Liver (tissue), 9 donors: ENCODE results near the gene CD37. TPM values are rescaled to one million over a fixed set of nuclear protein-coding genes. Genes with fewer than 3 reads are reported as not detected.

Experiments
- DNase-seq: peaks from one replicate; pipeline ENCODE4 v3.0.0-alpha.2; 2017; ENCODE audit warnings: low spot score
- H3K27ac ChIP-seq, 2 donors: one replicate each; pipeline ENCODE4 v1.7.0; 2013; ENCODE audit warnings: inconsistent platforms in 2 of 2, low read length in 2 of 2, control low read depth in 1 of 2, low read depth in 1 of 2, mild to moderate bottlenecking in 1 of 2
- H3K27me3 ChIP-seq, 4 donors: one replicate each; pipeline versions ENCODE4 v1.6.1 to v1.7.0; 2013; ENCODE audit warnings: low read length in 3 of 4, inconsistent platforms in 1 of 4, mild to moderate bottlenecking in 1 of 4, moderate library complexity in 1 of 4; ENCODE audit not compliant: control insufficient read depth in 4 of 4, insufficient read depth in 4 of 4
- H3K36me3 ChIP-seq, 4 donors: one replicate each; pipeline versions ENCODE4 v1.6.1 to v1.7.0; 2013; ENCODE audit warnings: low read length in 3 of 4, mild to moderate bottlenecking in 3 of 4, low read depth in 1 of 4, moderate library complexity in 1 of 4; ENCODE audit not compliant: control insufficient read depth in 4 of 4, insufficient read depth in 3 of 4
- H3K4me1 ChIP-seq, 4 donors: one replicate each; pipeline versions ENCODE4 v1.6.1 to v1.7.0; 2013; ENCODE audit warnings: low read length in 3 of 4, mild to moderate bottlenecking in 3 of 4, moderate library complexity in 1 of 4; ENCODE audit not compliant: control insufficient read depth in 4 of 4, insufficient read depth in 4 of 4
- H3K4me3 ChIP-seq, 3 donors: one replicate each; pipeline versions ENCODE4 v1.6.1 to v1.7.0; 2013; ENCODE audit warnings: low read length in 3 of 3, control low read depth in 1 of 3, low read depth in 1 of 3, mild to moderate bottlenecking in 1 of 3
- H3K9ac ChIP-seq, 2 donors: one replicate each; pipeline ENCODE4 v1.7.0; 2013; ENCODE audit warnings: low read length in 2 of 2, mild to moderate bottlenecking in 2 of 2, moderate library complexity in 2 of 2, control low read depth in 1 of 2, low read depth in 1 of 2
- H3K9me3 ChIP-seq, 4 donors: one replicate each; pipeline versions ENCODE4 v1.6.1 to v1.7.0; 2013; ENCODE audit warnings: low read length in 3 of 4; ENCODE audit not compliant: control insufficient read depth in 4 of 4
- EGR1 ChIP-seq, 2 donors: IDR thresholded peaks; 2 replicates each; pipeline ENCODE4 v1.6.1; 2016 to 2018; ENCODE audit warnings: antibody characterized with exemption in 2 of 2, low read depth in 2 of 2
- FOXA1 ChIP-seq: IDR thresholded peaks from 2 replicates; pipeline ENCODE4 v1.6.1; 2016; ENCODE audit warnings: antibody characterized with exemption
- FOXA2 ChIP-seq: IDR thresholded peaks from 2 replicates; pipeline ENCODE4 v1.6.1; 2016; ENCODE audit warnings: antibody characterized with exemption
- GABPA ChIP-seq, 2 donors: IDR thresholded peaks in 1 of 2; conservative IDR thresholded peaks in 1 of 2; 2 replicates each; pipeline ENCODE4 v1.6.1; 2016; ENCODE audit warnings: antibody characterized with exemption in 2 of 2, mild to moderate bottlenecking in 1 of 2, moderate library complexity in 1 of 2
- HNF4G ChIP-seq: IDR thresholded peaks from 2 replicates; pipeline ENCODE4 v1.6.1; 2016; ENCODE audit warnings: antibody characterized with exemption
- JUND ChIP-seq, 2 donors: IDR thresholded peaks; 2 replicates each; pipeline ENCODE4 v1.6.1; 2016; ENCODE audit warnings: antibody characterized with exemption in 2 of 2
- MAX ChIP-seq: IDR thresholded peaks from 2 replicates; pipeline ENCODE4 v1.6.1; 2016; ENCODE audit warnings: antibody characterized with exemption
- NR2F2 ChIP-seq: IDR thresholded peaks from 2 replicates; pipeline ENCODE4 v1.6.1; 2016; ENCODE audit warnings: antibody characterized with exemption
- RAD21 ChIP-seq, 2 donors: IDR thresholded peaks; 2 replicates each; pipeline ENCODE4 v1.6.1; 2016; ENCODE audit warnings: antibody characterized with exemption in 2 of 2, mild to moderate bottlenecking in 2 of 2
- RXRA ChIP-seq, 2 donors: IDR thresholded peaks; 2 replicates each; pipeline ENCODE4 v1.6.1; 2017 to 2018; ENCODE audit warnings: antibody characterized with exemption in 2 of 2, mild to moderate bottlenecking in 1 of 2
- TAF1 ChIP-seq: conservative IDR thresholded peaks from 2 replicates; pipeline ENCODE4 v1.6.1; 2016; ENCODE audit warnings: antibody characterized with exemption, mild to moderate bottlenecking
- YY1 ChIP-seq: IDR thresholded peaks from 2 replicates; pipeline ENCODE4 v1.6.1; 2016; ENCODE audit warnings: antibody characterized with exemption, mild to moderate bottlenecking
- WGBS: extraction: QIAGEN DNeasy Blood & Tissue Kit; methylation state at CpG from one replicate; pipeline ENCODE4 v1.1.7; 2013; 5-methylcytosine and 5-hydroxymethylcytosine counted together
- polyA plus RNA-seq, 2 donors: library from polyadenylated mRNA; stranded (reverse) in 1 of 2; unstranded in 1 of 2; fragments of 200-250 nt in 1 of 2; fragments of >200 nt in 1 of 2; fragmentation: Nextera tagmentation in 1 of 2; extraction: Ambion mirVana in 1 of 2; gene quantifications; one replicate each; pipeline versions ENCODE4 v1.2.1 to v1.2.3, GENCODE V29; 2013 to 2015
- total RNA-seq, 2 donors: library from RNA; depleted of rRNA; stranded (reverse); fragments of >200 nt; gene quantifications; one replicate each; pipeline ENCODE4 v1.2.3, GENCODE V29; 2014
- TF ChIP-seq, protein P1 (sequence below): fragments of 150-350 bp; IDR thresholded peaks from 2 replicates; pipeline ENCODE4 v1.5.1; 2017; ENCODE audit warnings: improper control_type of control experiment, low read depth, low read length; ENCODE audit not compliant: missing input control
- TF ChIP-seq, protein P2 (sequence below): IDR thresholded peaks from 2 replicates; pipeline ENCODE4 v1.6.1; 2016; ENCODE audit warnings: antibody characterized with exemption
- TF ChIP-seq, protein P3 (sequence below): IDR thresholded peaks from 2 replicates; pipeline ENCODE4 v1.6.1; 2016; ENCODE audit warnings: antibody characterized with exemption, mild to moderate bottlenecking
- TF ChIP-seq, protein P4 (sequence below): IDR thresholded peaks from 2 replicates; pipeline ENCODE4 v1.6.1; 2016; ENCODE audit warnings: antibody characterized with exemption
- donor health status: healthy.
- donor health status: healthy.
- donor health status: healthy.
- donor health status: healthy.
- donor health status: healthy.

The CD37 gene
- total and polyA plus RNA-seq, 4 donors = 2.9 to 9.6 (median 3.9) TPM

DNA sequence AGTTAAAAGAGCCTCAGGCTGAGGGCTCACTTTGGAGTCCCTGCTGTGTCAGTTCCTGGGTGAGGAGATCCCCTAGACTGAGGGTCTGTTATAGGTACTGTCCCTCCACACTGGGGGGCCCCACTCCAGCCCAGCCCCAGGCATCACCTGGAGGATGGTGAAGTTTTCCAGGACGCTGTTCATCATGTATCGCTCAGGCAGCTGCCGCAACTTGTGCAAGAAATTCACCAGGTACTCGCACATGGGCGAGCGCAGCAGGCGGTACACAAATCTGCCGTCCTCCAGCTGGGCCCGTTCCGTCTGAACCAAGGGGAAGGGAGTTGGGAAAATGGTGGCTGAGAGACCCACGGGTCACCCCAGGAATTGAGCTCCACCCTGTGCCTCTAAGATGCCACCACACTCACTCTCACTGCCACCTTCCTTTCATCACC lies 7.1 kb downstream of the CD37 start:
- no peak overlapping the region for H3K27ac ChIP-seq
- no peaks in the 10 kb centered on the region for H3K27me3 ChIP-seq
- no peaks in the 10 kb centered on the region for H3K9me3 ChIP-seq
- no peak overlapping the region for H3K9ac ChIP-seq
- TF ChIP-seq, protein P1, sequence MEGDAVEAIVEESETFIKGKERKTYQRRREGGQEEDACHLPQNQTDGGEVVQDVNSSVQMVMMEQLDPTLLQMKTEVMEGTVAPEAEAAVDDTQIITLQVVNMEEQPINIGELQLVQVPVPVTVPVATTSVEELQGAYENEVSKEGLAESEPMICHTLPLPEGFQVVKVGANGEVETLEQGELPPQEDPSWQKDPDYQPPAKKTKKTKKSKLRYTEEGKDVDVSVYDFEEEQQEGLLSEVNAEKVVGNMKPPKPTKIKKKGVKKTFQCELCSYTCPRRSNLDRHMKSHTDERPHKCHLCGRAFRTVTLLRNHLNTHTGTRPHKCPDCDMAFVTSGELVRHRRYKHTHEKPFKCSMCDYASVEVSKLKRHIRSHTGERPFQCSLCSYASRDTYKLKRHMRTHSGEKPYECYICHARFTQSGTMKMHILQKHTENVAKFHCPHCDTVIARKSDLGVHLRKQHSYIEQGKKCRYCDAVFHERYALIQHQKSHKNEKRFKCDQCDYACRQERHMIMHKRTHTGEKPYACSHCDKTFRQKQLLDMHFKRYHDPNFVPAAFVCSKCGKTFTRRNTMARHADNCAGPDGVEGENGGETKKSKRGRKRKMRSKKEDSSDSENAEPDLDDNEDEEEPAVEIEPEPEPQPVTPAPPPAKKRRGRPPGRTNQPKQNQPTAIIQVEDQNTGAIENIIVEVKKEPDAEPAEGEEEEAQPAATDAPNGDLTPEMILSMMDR = no peak
- H3K4me3 ChIP-seq = no peak overlapping the region
- H3K4me1 ChIP-seq = peaks cover 2 to 20% (median 11%) of the 10 kb centered on the region in 4 donors
- H3K36me3 ChIP-seq = peaks cover 0 to 10% (median 6%) of the 10 kb centered on the region in 4 donors
- no peak for DNase-seq
- WGBS = 96% methylated on average over 11 of the region's 11 CpGs

- no peaks in the 10 kb centered on the region for H3K27me3 ChIP-seq
- DNase-seq = no peak
- peaks cover 0 to 10% (median 6%) of the 10 kb centered on the region in 4 donors for H3K36me3 ChIP-seq
- no peaks in the 10 kb centered on the region for H3K9me3 ChIP-seq
- no peak overlapping the region for H3K4me3 ChIP-seq
- H3K9ac ChIP-seq = no peak overlapping the region
- 94% methylated on average over 7 of the region's 7 CpGs for WGBS
- TF ChIP-seq FOXA2 (no peak), HNF4G (no peak), FOXA1 (no peak), TAF1 (no peak), RXRA (IDR thresholded peaks at IDR 0.05) (no peak), GABPA (IDR thresholded peaks at IDR 0.05 in 1 of 2, conservative IDR thresholded peaks at IDR 0.05 in 1 of 2) (no peak), MAX (no peak), NR2F2 (no peak), RAD21 (IDR thresholded peaks at IDR 0.05) (no peak), EGR1 (IDR thresholded peaks at IDR 0.05; ENCODE audit: low read depth in 2 of 2) (no peak), JUND (IDR thresholded peaks at IDR 0.05) (no peak), YY1 (no peak)
- TF ChIP-seq, protein P1 = no peak
- TF ChIP-seq, protein P2, sequence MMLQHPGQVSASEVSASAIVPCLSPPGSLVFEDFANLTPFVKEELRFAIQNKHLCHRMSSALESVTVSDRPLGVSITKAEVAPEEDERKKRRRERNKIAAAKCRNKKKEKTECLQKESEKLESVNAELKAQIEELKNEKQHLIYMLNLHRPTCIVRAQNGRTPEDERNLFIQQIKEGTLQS = no peak
- TF ChIP-seq, protein P3, sequence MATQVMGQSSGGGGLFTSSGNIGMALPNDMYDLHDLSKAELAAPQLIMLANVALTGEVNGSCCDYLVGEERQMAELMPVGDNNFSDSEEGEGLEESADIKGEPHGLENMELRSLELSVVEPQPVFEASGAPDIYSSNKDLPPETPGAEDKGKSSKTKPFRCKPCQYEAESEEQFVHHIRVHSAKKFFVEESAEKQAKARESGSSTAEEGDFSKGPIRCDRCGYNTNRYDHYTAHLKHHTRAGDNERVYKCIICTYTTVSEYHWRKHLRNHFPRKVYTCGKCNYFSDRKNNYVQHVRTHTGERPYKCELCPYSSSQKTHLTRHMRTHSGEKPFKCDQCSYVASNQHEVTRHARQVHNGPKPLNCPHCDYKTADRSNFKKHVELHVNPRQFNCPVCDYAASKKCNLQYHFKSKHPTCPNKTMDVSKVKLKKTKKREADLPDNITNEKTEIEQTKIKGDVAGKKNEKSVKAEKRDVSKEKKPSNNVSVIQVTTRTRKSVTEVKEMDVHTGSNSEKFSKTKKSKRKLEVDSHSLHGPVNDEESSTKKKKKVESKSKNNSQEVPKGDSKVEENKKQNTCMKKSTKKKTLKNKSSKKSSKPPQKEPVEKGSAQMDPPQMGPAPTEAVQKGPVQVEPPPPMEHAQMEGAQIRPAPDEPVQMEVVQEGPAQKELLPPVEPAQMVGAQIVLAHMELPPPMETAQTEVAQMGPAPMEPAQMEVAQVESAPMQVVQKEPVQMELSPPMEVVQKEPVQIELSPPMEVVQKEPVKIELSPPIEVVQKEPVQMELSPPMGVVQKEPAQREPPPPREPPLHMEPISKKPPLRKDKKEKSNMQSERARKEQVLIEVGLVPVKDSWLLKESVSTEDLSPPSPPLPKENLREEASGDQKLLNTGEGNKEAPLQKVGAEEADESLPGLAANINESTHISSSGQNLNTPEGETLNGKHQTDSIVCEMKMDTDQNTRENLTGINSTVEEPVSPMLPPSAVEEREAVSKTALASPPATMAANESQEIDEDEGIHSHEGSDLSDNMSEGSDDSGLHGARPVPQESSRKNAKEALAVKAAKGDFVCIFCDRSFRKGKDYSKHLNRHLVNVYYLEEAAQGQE = no peak
- TF ChIP-seq, protein P4, sequence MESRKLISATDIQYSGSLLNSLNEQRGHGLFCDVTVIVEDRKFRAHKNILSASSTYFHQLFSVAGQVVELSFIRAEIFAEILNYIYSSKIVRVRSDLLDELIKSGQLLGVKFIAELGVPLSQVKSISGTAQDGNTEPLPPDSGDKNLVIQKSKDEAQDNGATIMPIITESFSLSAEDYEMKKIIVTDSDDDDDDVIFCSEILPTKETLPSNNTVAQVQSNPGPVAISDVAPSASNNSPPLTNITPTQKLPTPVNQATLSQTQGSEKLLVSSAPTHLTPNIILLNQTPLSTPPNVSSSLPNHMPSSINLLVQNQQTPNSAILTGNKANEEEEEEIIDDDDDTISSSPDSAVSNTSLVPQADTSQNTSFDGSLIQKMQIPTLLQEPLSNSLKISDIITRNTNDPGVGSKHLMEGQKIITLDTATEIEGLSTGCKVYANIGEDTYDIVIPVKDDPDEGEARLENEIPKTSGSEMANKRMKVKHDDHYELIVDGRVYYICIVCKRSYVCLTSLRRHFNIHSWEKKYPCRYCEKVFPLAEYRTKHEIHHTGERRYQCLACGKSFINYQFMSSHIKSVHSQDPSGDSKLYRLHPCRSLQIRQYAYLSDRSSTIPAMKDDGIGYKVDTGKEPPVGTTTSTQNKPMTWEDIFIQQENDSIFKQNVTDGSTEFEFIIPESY = no peak
- peaks cover 2 to 20% (median 11%) of the 10 kb centered on the region in 4 donors for H3K4me1 ChIP-seq
- H3K27ac ChIP-seq = no peak overlapping the region
These were observed 7.9 kb downstream of the CD37 start for GRCh38 chr19:49343123-49343522.
